Uterus (tissue), 4 donors: Measurements from ENCODE around the gene E2F6. TPM values are rescaled to one million over a fixed set of nuclear protein-coding genes. Genes with fewer than 3 reads are reported as not detected.
A peak's percentile ranks its signal among the peaks of the same experiment; 100 is the strongest.

Experiments used
- DNase-seq, 2 donors: peaks; one replicate each; pipeline ENCODE4 v3.0.0-alpha.2; 2019 to 2020
- H3K27ac ChIP-seq, 2 donors: fragments of 200-600 bp; sonication (generic); 1 replicate in 1 of 2; 2 replicates in 1 of 2; pipeline ENCODE4 v1.5.1; 2016 to 2018
- H3K27me3 ChIP-seq, 2 donors: fragments of 200-600 bp; sonication (generic); one replicate each; pipeline ENCODE4 v1.5.1; 2018 to 2019; ENCODE audit warnings: control low read depth in 1 of 2
- H3K36me3 ChIP-seq, 2 donors: fragments of 200-600 bp; sonication (generic); one replicate each; pipeline ENCODE4 v1.5.1; 2019; ENCODE audit warnings: control low read depth in 1 of 2
- H3K4me1 ChIP-seq, 2 donors: fragments of 200-600 bp; sonication (generic); one replicate each; pipeline ENCODE4 v1.5.1; 2018 to 2019; ENCODE audit warnings: control low read depth in 1 of 2
- H3K4me3 ChIP-seq, 2 donors: fragments of 200-600 bp; sonication (generic); 1 replicate in 1 of 2; 2 replicates in 1 of 2; pipeline ENCODE4 v1.5.1; 2018 to 2019; ENCODE audit warnings: mild to moderate bottlenecking in 1 of 2
- H3K9me3 ChIP-seq, 2 donors: fragments of 200-600 bp; sonication (generic); one replicate each; pipeline ENCODE4 v1.5.1; 2019; ENCODE audit warnings: control low read depth in 1 of 2
- POLR2A ChIP-seq, 2 donors: fragments of 450-650 bp; IDR thresholded peaks; one replicate each; pipeline ENCODE4 v1.6.1; 2016; ENCODE audit warnings: antibody characterized with exemption in 2 of 2, mild to moderate bottlenecking in 1 of 2, moderate library complexity in 1 of 2
- intact Hi-C: fragments of 100-400 bp; cut with DNase I; formaldehyde crosslinking; loops from one replicate; pipeline ENCODE4 v1.15.1; 2023; ENCODE audit warnings: low total_unique reads
- total RNA-seq, 4 donors: library from RNA; depleted of rRNA in 3 of 4; stranded (reverse); fragments of >200 nt in 3 of 4; gene quantifications; one replicate each; pipeline versions ENCODE4 v1.1.0 to v1.2.4, GENCODE V29; 2014 to 2023
- TF ChIP-seq, protein P1 (sequence below), 4 experiments: fragments of 200-600 bp in 2 of 4; fragments of 450-650 bp in 2 of 4; sonication (generic) in 2 of 4; IDR thresholded peaks; one replicate each; pipeline ENCODE4 v1.5.1; 2016 to 2019; ENCODE audit warnings: antibody characterized with exemption in 4 of 4, mild to moderate bottlenecking in 2 of 4, moderate library complexity in 1 of 4
- donor health status: DM: yes; HTN: yes; CAD: no.

Gene E2F6
- total RNA-seq, 4 donors from 2014 or later = 10.2 to 25.0 (median 20.7) TPM

- Histone ChIP-seq H3K9me3 (peaks cover 0 to 4% of the 10 kb centered on the region in 2 donors), H3K27me3 (no peaks in the 10 kb centered on the region), H3K36me3 (no peaks in the 10 kb centered on the region), H3K27ac (no peak overlapping the region), H3K4me1 (no peaks in the 10 kb centered on the region), H3K4me3 (no peak overlapping the region)
- intact Hi-C loops = no loop called here
- no peak for DNase-seq
- TF ChIP-seq POLR2A (IDR thresholded peaks at IDR 0.05) = no peak
- TF ChIP-seq, protein P1, sequence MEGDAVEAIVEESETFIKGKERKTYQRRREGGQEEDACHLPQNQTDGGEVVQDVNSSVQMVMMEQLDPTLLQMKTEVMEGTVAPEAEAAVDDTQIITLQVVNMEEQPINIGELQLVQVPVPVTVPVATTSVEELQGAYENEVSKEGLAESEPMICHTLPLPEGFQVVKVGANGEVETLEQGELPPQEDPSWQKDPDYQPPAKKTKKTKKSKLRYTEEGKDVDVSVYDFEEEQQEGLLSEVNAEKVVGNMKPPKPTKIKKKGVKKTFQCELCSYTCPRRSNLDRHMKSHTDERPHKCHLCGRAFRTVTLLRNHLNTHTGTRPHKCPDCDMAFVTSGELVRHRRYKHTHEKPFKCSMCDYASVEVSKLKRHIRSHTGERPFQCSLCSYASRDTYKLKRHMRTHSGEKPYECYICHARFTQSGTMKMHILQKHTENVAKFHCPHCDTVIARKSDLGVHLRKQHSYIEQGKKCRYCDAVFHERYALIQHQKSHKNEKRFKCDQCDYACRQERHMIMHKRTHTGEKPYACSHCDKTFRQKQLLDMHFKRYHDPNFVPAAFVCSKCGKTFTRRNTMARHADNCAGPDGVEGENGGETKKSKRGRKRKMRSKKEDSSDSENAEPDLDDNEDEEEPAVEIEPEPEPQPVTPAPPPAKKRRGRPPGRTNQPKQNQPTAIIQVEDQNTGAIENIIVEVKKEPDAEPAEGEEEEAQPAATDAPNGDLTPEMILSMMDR (IDR thresholded peaks at IDR 0.05) = peak in 1 of 4 experiments; percentile 4
Measured at GRCh38 chr2:11417946-11418585, 47.9 kb downstream of the E2F6 start.

DNA sequence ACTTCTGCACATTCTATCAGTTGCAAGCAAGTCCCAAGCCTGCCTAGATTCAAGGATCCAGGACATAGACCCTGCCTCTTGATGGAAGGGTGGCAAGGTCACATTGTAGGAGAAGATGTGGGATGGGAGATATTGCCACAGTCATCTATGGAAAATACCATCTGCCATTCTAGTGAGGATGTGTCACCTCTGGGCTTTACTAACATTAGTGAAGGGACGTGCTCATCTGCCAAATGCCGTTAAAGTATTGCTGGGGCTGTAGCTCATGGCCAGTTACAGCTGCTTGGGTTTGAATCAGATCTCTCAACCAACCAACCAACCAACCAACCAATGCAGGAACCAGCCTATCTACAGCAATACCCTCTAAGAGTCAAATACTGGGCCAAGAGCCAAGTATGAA is 49.0 kb downstream of the E2F6 start:
- H3K9me3 ChIP-seq = peaks cover 0 to 4% of the 10 kb centered on the region in 2 donors
- no peak for TF ChIP-seq POLR2A (IDR thresholded peaks at IDR 0.05)
- TF ChIP-seq, protein P1 (IDR thresholded peaks at IDR 0.05) = no peak

DNA sequence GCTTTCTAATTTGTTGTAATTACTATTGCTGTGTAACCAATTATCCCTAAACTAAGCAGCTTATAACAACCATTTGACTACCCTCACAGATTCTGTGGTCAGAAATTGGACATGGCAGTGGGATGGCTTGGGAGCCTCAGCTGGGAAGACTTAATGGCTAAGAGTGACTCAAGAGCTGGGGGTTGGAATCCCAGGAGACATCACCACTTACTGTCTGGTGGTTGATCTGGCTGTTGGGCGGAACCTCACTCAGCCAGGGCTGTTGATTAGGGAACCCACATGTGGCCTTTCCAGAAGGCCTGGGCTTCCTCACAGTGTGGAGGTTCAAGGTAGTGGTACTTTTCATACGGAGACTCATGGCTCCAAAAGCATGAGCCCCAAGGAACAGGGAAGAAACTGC is 49.8 kb downstream of the E2F6 start:
- H3K27ac ChIP-seq = no peak overlapping the region
- peaks cover 0 to 4% of the 10 kb centered on the region in 2 donors for H3K9me3 ChIP-seq
- DNase-seq = no peak
- TF ChIP-seq, protein P1 (IDR thresholded peaks at IDR 0.05) = no peak
- TF ChIP-seq POLR2A (IDR thresholded peaks at IDR 0.05) = no peak
- intact Hi-C loops = no loop called here
- no peaks in the 10 kb centered on the region for H3K27me3 ChIP-seq
- H3K36me3 ChIP-seq = no peaks in the 10 kb centered on the region
- no peak overlapping the region for H3K4me3 ChIP-seq
- peaks cover 0 to 4% of the 10 kb centered on the region in 2 donors for H3K4me1 ChIP-seq

More for the DNA sequence above, 49.0 kb downstream of the E2F6 start:
- Histone ChIP-seq H3K27me3 (no peaks in the 10 kb centered on the region), H3K4me3 (no peak overlapping the region), H3K4me1 (peaks cover 0 to 4% of the 10 kb centered on the region in 2 donors), H3K27ac (no peak overlapping the region), H3K36me3 (no peaks in the 10 kb centered on the region)
- no peak for DNase-seq
- intact Hi-C loops = no loop called here

GRCh38 chr2:11414372-11415124 is 51.4 kb downstream of the E2F6 start:
- Histone ChIP-seq H3K4me3 (no peak overlapping the region), H3K9me3 (peaks cover 0 to 4% of the 10 kb centered on the region in 2 donors), H3K4me1 (peaks cover 0 to 4% of the 10 kb centered on the region in 2 donors), H3K27me3 (no peaks in the 10 kb centered on the region), H3K36me3 (no peaks in the 10 kb centered on the region), H3K27ac (no peak overlapping the region)
- TF ChIP-seq, protein P1 (IDR thresholded peaks at IDR 0.05) = no peak
- no peak for TF ChIP-seq POLR2A (IDR thresholded peaks at IDR 0.05)
- no peak for DNase-seq
- intact Hi-C loops = loop anchor here (5.0 kb wide), 1 partner anchor 182 kb away; no protein-coding TSS in a partner anchor

- no peak overlapping the region for H3K4me3 ChIP-seq
- DNase-seq = no peak
- H3K27me3 ChIP-seq = no peaks in the 10 kb centered on the region
- peaks cover 4% of the 10 kb centered on the region in 2 donors for H3K4me1 ChIP-seq
- H3K9me3 ChIP-seq = no peaks in the 10 kb centered on the region
- intact Hi-C loops = loop anchor here (5.0 kb wide), 1 partner anchor 180 kb away; no protein-coding TSS in a partner anchor
- TF ChIP-seq POLR2A (IDR thresholded peaks at IDR 0.05) = no peak
- TF ChIP-seq, protein P1 (IDR thresholded peaks at IDR 0.05) = no peak
- H3K36me3 ChIP-seq = no peaks in the 10 kb centered on the region
- no peak overlapping the region for H3K27ac ChIP-seq
Measured at GRCh38 chr2:11412449-11412810, 53.5 kb downstream of the E2F6 start.
